Glomerular endothelial cell (primary cell): Measurements from ENCODE around the gene KRT6C. TPM values are rescaled to one million over a fixed set of nuclear protein-coding genes. Genes with fewer than 3 reads are reported as not detected.
"Not testable (repeated sequence)": the region's sequence is repeated elsewhere in the genome, so short reads cannot be mapped to it uniquely, and the experiment has no call there.

ENCODE experiments used
- DNase-seq: peaks from one replicate; pipeline ENCODE4 v3.0.0-alpha.2; 2011; ENCODE audit warnings: low read depth, low spot score; ENCODE audit errors: extremely low read depth
- total RNA-seq: library from RNA; depleted of rRNA; stranded (reverse); fragments of >200 nt; gene quantifications from 2 replicates; pipeline ENCODE4 v1.2.3, GENCODE V29; 2015

The KRT6C gene
- total RNA-seq, 1 donor from 2014 or later: not detected

- not testable (repeated sequence) for DNase-seq
These were observed 27.0 kb upstream of the KRT6C start for GRCh38 chr12:52500574-52500973.

DNA sequence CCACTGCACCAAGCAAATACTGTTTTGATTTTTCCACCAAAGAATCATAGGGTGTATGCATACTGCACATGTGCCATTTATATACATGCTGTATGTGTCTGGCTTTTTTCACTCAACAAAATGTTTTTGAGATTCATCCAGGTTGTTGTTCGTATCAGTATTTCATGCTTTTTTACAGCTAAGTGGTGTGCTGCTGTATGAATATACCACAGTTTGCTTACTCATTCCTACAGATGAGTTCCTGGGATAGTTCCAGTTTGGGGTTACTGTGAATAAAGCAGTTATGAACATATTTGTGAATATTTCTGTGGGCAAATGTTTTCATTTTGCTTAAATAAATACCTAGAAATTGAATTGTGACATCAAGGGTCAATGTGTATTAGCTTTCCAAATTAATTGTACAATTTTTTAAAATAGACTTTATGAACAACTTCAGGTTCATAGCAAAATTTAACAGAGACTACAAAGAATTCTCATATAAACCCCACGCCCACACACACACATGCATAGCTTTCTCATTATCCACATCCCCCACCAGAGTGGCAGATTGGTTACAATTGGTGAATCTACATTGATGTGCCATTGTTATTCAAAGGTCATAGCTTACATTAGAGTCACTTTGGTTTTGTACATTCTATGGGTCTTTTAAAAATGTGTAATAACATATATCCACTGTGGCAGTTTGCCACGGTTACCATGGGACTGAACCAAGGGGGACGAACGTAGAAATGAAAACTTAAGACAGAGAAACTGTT is 26.4 kb upstream of the KRT6C start:
- DNase-seq: no peak

DNA sequence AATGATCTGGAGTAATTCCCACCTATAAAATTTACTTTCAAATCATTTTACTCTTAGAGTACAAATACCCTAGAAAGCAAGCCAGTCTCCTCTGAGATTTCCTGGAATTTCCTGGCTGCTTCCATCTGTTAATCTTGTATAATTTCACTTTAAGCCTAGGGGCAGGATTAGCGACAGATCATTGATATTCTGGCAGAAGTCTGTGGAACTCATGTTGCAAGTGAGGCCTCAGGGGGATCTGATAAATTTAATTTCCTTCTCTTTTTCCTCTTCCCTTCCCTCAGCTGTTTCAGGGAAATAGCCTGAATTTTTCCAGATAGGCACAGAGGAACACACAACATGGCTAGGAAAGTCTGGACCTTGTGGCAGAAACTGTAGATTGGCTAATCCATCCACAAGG is 25.3 kb upstream of the KRT6C start:
- no peak for DNase-seq

DNA sequence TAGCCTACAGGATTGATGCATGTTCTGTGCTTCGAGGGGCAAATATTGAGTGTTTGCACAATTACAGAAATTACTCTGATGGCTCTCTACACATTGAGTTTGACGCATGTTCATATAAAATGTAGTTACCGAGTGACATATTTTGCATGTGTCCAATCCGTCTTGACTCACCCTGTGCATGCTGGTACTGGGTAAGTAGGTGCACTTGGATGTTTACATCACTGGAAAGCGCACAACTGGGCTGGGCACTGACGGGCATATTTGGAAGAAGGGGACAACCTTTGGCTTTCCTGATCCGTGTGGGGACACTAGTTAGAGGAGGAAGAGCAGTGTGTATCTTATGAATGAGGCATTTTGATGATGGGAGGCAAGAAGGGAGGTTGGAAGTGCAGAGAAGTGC is 24.4 kb upstream of the KRT6C start:
- DNase-seq: no peak

- DNase-seq: no peak
These were observed 23.0 kb upstream of the KRT6C start for GRCh38 chr12:52496590-52497071.

DNA sequence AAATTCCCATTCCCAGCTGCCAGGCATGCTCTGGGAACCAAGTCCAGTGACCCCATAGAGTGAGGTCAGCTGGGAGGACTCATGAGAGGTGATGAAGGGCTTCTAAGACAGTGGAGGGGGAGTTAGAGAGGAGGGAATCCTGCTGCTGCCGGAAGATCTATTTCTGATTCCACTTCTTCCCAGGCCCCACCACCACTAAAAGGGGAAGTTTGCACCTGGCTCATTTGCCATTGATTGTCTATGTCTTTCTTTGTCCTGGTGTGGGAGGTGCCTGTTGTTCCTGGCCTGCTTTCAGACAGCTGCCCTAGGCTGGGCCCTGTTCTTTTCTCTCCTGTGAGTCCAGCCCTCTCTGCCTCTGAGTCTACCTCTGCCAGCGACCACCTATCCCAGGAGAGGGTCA is 22.4 kb upstream of the KRT6C start:
- no peak for DNase-seq

DNA sequence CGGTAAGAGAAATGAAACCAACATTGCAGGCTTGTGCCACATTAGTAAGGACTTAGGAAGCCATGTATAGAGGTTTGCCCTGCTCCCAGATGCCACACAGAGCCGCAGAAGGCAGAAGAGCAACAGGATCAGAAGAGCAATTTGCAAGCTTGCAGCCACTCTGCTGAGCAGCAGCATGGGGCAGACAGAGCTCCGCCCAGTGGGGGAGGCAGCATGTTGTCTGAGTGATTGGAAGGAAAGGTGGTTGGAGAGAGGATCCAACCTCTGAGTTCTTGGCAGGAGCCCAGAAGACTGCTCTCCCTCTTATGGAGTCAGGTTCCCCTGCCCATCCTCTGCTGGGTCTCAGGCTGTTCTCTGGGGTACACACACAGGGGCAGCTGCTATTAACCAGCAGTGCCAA is 21.8 kb upstream of the KRT6C start:
- DNase-seq: no peak

DNA sequence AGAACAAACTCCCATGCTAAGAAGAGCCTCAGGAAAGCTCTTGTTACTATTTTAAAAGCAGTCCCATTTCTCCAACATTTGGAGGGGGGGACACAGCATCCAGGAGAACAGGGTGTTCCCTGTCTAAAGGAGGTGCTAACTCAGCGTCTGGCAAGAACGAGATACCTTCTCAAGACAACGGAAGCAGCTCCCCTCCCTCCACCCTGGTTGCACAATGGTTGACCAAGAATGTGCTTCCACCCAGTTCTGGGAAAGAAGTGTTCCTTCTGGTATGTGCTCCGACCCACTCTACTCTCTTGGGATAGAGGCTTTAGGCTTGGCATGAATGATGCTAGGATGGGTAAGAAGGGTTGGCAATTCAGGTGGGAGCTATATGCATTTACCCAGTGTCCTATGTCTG is 20.9 kb upstream of the KRT6C start:
- no peak for DNase-seq

GRCh38 chr12:52494100-52494499 is 20.5 kb upstream of the KRT6C start:
- DNase-seq: no peak

DNA sequence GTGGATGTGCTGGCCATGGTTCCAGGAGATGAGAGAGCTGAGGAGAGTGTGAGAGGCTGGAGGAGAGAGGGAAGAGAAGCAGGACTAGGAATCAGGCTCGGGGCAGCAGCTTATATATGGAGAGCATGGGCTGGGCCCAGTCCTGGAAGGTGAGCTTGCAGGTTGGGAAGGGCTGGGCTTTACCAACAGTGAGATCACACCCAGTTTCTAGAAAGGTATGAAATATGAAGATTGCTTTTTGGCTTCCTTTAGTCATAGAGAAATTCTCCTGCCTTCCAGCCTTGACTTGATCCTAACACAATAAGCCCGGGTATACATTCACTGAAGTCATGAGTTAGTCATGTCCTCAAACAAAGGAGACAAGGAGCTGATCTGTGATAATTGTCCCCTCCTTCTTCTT is 19.6 kb upstream of the KRT6C start, which contains the start of gene KRT6A:
Gene KRT6A, minus strand, starts transcription at position 86 of the 400 bp plus-strand sequence. Its CDS starts 69 bp downstream, at position 17.
- DNase-seq: no peak

- DNase-seq: not testable (repeated sequence)
These were observed 18.8 kb upstream of the KRT6C start for GRCh38 chr12:52492405-52492804.

DNA sequence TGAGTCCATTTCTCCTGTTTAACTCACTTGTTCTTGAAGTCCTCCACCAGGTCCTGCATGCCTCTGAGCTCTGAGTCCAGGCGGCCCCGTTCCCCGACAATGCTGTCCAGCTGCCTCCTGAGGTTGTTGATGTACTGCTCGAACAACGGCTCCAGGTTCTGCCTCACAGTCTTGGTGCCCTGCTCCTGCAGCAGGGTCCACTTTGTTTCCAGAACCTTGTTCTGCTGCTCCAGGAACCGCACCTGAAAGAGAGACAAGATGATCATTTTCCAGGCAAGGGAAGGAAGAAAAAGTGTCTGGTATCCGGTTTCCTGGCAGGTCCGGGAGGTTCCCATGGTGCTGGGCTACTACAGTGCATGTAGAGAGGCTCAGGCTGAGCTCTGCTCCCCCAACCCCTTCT is 17.9 kb upstream of the KRT6C start:
- DNase-seq: not testable (repeated sequence)

- DNase-seq: no peak
These were observed 15.1 kb upstream of the KRT6C start for GRCh38 chr12:52488736-52489135.

DNA sequence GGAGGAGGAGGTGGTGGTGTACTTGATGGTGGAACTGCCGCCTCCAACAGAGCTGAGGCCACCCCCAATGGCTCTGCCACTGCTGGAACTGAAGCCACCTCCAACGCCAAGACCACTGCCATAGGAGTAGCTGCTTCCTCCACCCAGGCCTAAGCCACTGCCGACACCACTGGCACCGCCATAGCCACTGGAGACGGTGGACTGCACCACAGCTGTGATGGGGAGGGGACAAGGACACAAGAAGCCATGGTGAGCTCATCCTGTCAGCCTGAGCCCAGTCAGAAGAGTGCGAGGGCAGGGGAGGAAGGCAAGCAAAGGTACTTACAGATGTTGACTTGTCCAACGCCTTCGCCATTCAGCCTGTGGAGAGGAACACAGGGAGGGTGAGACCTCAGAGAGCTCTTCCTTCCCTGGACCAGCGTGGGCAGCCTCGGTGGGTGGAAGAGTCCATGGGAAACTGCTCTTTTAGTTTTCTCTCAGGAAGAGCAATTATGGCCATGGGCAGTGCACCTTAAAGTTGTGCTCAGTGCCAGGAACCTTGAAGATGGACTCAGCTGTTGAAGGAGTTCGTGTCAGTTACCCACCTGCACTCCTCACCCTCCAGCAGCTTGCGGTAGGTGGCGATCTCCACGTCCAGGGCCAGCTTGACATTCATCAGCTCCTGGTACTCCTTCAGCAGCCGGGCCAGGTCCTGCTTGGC is 14.3 kb upstream of the KRT6C start:
- not testable (repeated sequence) for DNase-seq

DNA sequence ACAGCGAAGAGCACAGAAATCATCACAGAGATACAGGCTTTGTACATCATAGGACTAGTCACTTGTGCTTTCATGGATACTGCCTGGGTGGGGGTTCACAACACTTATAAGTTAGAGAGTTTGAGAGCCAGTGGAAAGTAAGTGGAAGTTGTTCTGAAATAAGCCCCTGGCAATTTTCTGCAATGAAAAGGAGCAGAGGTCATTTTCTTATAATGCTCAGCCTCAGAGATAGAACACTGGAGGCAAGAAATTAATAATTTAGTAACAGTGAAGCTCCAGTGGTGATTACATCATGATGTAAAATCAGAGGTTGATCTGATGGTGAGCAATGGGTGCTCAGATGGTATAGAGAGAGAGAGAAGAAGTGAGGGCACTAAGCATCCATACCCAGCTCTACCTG is 13.6 kb upstream of the KRT6C start:
- DNase-seq: no peak

GRCh38 chr12:52486166-52487105 is 12.8 kb upstream of the KRT6C start:
- no peak for DNase-seq

DNA sequence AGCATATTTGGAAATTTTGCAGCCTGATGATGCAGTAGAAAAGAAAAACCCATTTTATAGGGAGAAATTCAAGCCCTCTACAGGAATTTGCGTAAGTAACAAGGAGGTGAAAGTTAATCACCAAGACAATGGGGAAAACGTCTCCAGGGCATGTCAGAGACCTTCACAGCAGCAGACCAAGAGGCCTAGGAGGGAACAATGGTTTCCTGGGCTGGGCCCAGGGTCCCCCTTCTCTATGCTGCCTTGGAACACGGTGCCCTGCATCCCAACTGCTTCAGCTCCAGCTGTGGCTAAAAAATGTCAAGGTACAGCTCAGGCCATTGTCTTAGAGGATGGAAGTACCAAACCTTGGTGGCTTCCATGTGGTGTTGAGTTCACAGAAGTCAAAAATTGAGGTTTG is 6.5 kb upstream of the KRT6C start:
- DNase-seq: no peak

GRCh38 chr12:52477651-52478050 is 4.0 kb upstream of the KRT6C start:
- DNase-seq: no peak

- no peak for DNase-seq
These were observed 607 bp upstream of the KRT6C start for GRCh38 chr12:52474212-52474611.

- no peak for DNase-seq
These were observed 3.8 kb downstream of the KRT6C start for GRCh38 chr12:52469853-52470252.

- no peak for DNase-seq
These were observed 8.7 kb downstream of the KRT6C start for GRCh38 chr12:52464897-52465296.
